ENCODE results near the gene RAB7A. TPM values are rescaled to one million over a fixed set of nuclear protein-coding genes. Genes with fewer than 3 reads are reported as not detected.

Gene RAB7A
- total RNA-seq, 2 experiments from 2014 or later: 222 to 228 TPM

DNA sequence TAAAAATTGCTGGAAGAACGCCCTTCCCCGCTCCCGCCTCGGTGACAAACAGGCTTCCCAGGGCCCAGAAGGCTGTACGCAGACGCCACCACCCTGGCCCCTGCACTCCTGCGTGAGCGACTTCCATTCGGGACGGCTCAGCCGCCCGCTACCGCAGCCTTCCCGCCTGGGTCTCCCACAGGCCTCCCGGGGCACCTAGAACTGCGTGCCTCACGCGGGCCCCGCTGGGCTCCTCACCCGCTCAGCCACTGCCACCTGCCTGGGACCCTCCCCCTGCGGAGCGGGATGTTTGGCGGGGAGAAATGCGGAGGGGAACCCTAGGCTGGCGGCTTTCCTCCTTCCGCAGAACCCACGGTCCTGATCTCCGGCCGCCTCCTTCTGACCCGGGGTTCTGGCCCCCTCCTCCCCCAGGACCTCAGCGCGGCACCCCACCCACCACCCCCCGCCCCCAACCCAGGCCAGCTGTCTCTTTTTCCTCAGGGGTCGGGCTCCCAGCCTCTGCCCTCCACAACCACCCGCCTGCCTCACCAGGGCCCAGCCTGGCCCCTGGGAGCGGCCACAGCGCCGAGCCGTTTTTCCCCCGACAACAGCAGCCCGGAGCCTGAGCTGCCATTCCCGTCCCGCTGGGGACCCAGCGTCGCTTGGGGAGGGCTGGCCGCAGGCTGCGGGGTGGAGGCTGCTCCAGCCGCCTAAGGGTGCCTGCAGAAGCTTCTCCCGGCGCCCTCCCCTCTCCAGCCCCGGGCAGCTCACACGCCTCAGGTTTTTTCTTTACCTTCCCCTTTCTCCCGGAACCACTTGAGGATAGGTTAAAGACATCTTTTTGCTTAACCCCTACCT lies 27.6 kb upstream of the RAB7A start:
- Mint-ChIP-seq H3K9me3 (no peaks in the 10 kb centered on the region), H3K27ac (no peak overlapping the region), H3K36me3 (ENCODE audit: low read depth) (no peaks in the 10 kb centered on the region), H3K4me1 (ENCODE audit: low read depth) (peaks cover 2% of the 10 kb centered on the region), H3K27me3 (ENCODE audit: low read depth) (no peaks in the 10 kb centered on the region), H3K4me3 (peak overlapping the region; percentile 65)
- peak; percentile 32 for DNase-seq
- CTCF ChIA-PET: no interaction called here
- intact Hi-C loops (cut with micrococcal nuclease): loop anchor here (1.0 kb wide), 1 partner anchor 28 kb away; the partner anchor contains the start of gene RAB7A

DNA sequence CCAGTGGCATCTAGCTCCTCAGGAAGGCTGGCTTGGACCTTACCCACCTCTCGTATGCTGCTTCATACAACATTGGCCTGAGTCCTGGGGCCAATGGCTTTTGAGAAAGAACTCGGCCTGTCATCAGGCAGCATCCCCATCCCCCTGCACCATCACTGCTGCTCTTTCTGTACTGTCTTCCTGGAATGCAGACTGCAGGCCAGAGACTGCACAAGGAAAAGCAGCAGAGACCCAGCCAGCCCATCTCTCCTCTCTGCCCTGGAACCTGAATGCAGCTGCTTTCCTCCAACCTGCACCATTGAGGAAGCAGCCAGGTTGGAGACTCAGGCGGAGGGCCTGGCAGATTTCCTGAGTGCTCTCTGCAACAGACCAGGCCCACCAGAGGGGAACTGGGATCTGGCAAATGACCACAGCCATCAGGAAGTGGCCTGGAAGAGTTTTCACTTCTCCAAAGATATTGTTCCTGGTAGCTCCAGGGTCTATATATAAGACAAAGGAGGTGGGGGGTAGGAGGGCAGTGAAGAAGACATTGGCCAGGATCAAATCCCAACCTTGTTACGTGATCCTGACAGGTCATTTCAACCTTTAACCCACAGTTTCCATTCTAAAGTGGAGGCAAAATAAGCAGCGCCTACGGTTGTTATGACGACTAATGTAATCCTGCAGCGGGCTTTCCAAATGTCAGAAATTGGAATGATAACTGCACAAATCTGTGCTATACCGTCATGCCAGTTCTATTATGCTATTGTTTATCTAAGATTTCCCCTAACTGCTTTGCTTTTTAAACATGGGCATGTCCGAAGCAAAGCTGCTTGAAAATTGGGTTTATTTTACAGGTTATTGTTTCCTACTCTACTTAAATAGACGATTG lies 24.4 kb upstream of the RAB7A start:
- Mint-ChIP-seq H3K4me1 (ENCODE audit: low read depth) (peaks cover 2% of the 10 kb centered on the region), H3K9me3 (no peaks in the 10 kb centered on the region), H3K36me3 (ENCODE audit: low read depth) (no peaks in the 10 kb centered on the region), H3K27ac (no peak overlapping the region), H3K4me3 (no peak overlapping the region), H3K27me3 (ENCODE audit: low read depth) (no peaks in the 10 kb centered on the region)
- DNase-seq: no peak
- intact Hi-C loops (cut with micrococcal nuclease): no loop called here
- CTCF ChIA-PET: interaction anchor here (1.3 to 1.5 kb wide), 2 partner anchors 14 to 144 kb away, joined by 3 to 4 read pairs; no protein-coding TSS in a partner anchor

DNA sequence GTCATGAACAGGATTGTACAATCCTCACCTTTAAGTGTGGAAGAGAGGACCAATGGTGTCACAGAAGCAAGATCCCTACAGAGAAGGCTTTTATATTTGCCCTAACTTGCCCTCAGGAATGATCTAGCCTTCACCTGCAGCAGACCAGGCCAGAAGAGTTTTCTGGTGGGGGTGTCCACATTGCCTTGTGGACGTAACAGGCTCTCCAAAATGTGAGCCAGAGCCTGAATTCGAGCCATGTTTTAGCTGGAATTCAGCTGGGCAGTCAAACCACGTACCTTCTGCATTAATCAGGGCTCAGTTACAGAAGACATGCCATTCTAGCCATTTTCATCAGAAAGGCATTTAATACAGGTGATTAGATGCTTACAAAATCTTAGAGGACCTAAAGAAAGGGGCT lies 23.6 kb upstream of the RAB7A start:
- DNase-seq: no peak
- no peaks in the 10 kb centered on the region for H3K27me3 Mint-ChIP-seq (ENCODE audit: low read depth)
- intact Hi-C loops (cut with micrococcal nuclease): no loop called here
- H3K36me3 Mint-ChIP-seq (ENCODE audit: low read depth): no peaks in the 10 kb centered on the region
- H3K4me1 Mint-ChIP-seq (ENCODE audit: low read depth): peaks cover 2% of the 10 kb centered on the region
- CTCF ChIA-PET: interaction anchor here (1.3 kb wide), 1 partner anchor 143 kb away, joined by 4 read pairs; no protein-coding TSS in a partner anchor
- no peak overlapping the region for H3K27ac Mint-ChIP-seq
- no peak overlapping the region for H3K4me3 Mint-ChIP-seq
- H3K9me3 Mint-ChIP-seq: no peaks in the 10 kb centered on the region

DNA sequence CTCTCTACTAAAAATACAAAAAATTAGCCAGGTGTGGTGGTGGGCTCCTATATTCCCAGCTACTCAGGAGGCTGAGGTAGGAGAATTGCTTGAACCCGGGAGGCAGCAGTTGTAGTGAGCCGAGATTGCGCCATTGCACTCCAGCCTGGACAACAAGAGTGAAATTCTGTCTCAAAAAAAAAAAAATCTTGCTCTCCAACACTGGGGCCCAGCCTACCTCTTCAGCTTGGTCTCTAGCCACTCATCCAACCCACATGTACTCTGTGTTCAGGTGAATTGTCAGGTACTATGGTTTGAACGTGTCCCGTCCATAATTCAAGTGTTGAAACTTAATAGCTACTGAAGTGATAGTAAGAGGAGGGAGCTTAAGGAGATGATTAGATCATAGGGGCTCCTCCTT lies 22.4 kb upstream of the RAB7A start:
- Mint-ChIP-seq H3K27ac (no peak overlapping the region), H3K4me3 (no peak overlapping the region), H3K9me3 (no peaks in the 10 kb centered on the region), H3K4me1 (ENCODE audit: low read depth) (no peaks in the 10 kb centered on the region), H3K27me3 (ENCODE audit: low read depth) (no peaks in the 10 kb centered on the region), H3K36me3 (ENCODE audit: low read depth) (no peaks in the 10 kb centered on the region)
- DNase-seq: no peak
- CTCF ChIA-PET: interaction anchor here (0.6 to 1.1 kb wide), 3 partner anchors 23 to 93 kb away, joined by 4 to 5 read pairs (median 4); no protein-coding TSS in a partner anchor
- intact Hi-C loops (cut with micrococcal nuclease): no loop called here

DNA sequence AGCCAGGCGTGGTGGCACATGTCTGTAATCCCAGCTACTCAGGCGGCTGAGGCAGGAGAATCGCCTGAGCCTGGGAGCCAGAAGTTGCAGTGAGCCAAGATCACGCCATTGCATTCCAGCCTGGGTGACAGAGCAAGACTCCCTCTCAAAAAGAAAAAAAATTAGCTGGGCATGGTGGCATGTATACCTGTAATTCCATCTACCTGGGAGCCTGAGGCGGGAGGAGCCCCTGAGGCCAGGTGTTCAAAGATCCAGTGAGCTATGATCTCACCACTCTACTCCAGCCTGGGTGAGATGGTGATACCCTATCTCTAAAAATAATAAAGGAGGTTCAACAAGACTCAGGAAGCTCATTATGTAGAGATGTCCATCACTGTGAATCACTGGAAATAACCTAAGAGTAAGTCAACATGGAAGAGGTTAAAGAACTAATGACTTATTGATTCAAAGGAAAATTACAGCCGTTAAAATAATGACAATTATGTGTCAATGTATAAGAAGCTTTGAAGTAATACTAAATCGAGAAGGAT lies 19.8 kb upstream of the RAB7A start:
- no peak for DNase-seq
- intact Hi-C loops (cut with micrococcal nuclease): no loop called here
- Mint-ChIP-seq H3K9me3 (no peaks in the 10 kb centered on the region), H3K4me3 (no peak overlapping the region), H3K4me1 (ENCODE audit: low read depth) (no peaks in the 10 kb centered on the region), H3K27ac (no peak overlapping the region), H3K27me3 (ENCODE audit: low read depth) (no peaks in the 10 kb centered on the region), H3K36me3 (ENCODE audit: low read depth) (no peaks in the 10 kb centered on the region)
- CTCF ChIA-PET: interaction anchor here (0.6 to 1.0 kb wide), 3 partner anchors 25 to 327 kb away, joined by 3 to 6 read pairs (median 3); no protein-coding TSS in a partner anchor

DNA sequence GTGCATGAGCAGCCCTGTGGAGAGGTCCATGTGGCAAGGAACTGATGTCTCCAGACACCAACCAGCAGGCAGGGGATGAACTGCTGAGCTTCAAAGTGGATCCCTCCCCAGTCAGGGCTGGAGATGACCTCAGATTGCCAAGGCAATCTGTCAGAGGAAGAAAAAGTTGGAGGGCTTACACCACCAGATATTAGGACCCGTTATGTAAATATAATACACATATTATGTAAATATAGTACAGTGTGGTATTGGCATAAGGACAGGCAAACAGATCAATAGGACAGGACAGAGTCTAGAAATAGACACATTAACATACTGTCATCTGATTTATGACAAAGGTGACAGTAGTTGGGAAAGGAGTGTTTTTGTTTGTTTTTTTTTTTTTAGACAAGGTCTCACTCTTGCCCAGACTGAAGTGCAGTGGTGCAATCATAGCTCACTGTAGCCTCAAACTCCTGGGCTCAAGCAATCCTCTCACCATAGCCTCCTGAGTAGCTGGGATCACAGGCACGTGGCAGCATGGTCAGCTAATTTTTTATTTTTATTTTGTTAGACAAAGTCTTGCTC lies 18.0 kb upstream of the RAB7A start:
- CTCF ChIA-PET: interaction anchor here (0.6 to 0.9 kb wide), 2 partner anchors 9 to 503 kb away, joined by 3 to 4 read pairs; no protein-coding TSS in a partner anchor
- H3K27me3 Mint-ChIP-seq (ENCODE audit: low read depth): no peaks in the 10 kb centered on the region
- no peak overlapping the region for H3K4me3 Mint-ChIP-seq
- no peaks in the 10 kb centered on the region for H3K9me3 Mint-ChIP-seq
- H3K4me1 Mint-ChIP-seq (ENCODE audit: low read depth): no peaks in the 10 kb centered on the region
- no peak overlapping the region for H3K27ac Mint-ChIP-seq
- no peak for DNase-seq
- intact Hi-C loops (cut with micrococcal nuclease): no loop called here
- H3K36me3 Mint-ChIP-seq (ENCODE audit: low read depth): no peaks in the 10 kb centered on the region

DNA sequence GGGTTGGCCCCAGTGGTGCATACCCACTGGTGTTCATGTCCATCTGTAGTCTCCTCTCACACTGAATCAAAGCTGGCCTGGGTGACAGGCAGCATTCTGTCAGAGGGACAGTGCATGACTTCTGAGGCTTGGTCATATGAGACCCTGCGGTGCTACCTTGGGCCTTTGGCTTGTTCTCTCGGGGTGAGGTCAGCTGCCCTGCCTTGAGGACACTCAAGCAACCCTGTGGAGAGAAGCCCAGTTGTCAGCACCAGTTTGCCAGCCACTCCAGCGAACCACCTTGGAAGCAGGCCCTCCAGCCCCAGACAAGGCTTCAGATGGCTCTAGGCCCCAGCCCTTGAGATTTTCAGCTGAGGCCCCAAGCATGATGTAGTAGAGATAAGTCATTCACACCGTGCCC lies 16.9 kb upstream of the RAB7A start:
- no peak overlapping the region for H3K4me3 Mint-ChIP-seq
- CTCF ChIA-PET: interaction anchor here (0.9 kb wide), 1 partner anchor 8 kb away, joined by 3 read pairs; no protein-coding TSS in a partner anchor
- H3K27ac Mint-ChIP-seq: no peak overlapping the region
- intact Hi-C loops (cut with micrococcal nuclease): no loop called here
- H3K36me3 Mint-ChIP-seq (ENCODE audit: low read depth): no peaks in the 10 kb centered on the region
- H3K9me3 Mint-ChIP-seq: no peaks in the 10 kb centered on the region
- no peaks in the 10 kb centered on the region for H3K4me1 Mint-ChIP-seq (ENCODE audit: low read depth)
- no peaks in the 10 kb centered on the region for H3K27me3 Mint-ChIP-seq (ENCODE audit: low read depth)
- no peak for DNase-seq

DNA sequence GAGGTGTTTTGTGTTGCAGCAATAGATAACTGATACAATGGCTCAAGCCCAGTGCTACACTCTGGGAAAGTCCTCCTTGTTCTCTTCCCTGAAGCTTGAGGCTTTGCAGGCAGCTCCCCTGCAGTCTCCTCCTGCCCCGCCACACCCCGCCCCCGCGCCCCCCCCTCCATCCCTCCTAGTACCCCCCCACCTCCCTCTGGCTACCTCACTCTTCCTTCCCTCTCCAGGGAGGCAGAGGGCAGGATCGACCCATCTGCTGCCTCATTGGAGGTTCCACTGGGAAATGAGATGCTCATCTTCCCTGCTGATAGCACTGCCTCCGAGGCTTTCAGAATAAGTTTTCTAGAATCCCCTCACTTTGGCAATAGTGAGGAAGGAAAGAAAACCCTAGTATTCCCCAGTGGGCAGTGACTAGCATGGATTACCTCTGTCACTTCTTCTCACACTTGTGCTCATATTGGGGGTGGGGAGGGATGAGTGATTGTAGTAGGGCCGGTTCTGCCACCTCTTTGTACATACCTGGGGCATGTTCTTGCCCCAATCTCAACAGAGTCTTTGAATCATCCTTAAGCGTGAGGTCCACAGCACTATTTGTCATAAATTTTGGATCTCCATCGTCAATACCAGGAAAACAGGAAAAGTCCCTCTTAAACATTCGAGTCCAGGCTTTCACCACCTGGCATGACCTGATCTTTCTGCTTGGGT lies 16.3 kb upstream of the RAB7A start:
- DNase-seq: no peak
- CTCF ChIA-PET: no interaction called here
- Mint-ChIP-seq H3K36me3 (ENCODE audit: low read depth) (no peaks in the 10 kb centered on the region), H3K4me1 (ENCODE audit: low read depth) (peaks cover 3% of the 10 kb centered on the region), H3K27me3 (ENCODE audit: low read depth) (no peaks in the 10 kb centered on the region), H3K9me3 (no peaks in the 10 kb centered on the region), H3K4me3 (no peak overlapping the region), H3K27ac (no peak overlapping the region)
- intact Hi-C loops (cut with micrococcal nuclease): no loop called here

DNA sequence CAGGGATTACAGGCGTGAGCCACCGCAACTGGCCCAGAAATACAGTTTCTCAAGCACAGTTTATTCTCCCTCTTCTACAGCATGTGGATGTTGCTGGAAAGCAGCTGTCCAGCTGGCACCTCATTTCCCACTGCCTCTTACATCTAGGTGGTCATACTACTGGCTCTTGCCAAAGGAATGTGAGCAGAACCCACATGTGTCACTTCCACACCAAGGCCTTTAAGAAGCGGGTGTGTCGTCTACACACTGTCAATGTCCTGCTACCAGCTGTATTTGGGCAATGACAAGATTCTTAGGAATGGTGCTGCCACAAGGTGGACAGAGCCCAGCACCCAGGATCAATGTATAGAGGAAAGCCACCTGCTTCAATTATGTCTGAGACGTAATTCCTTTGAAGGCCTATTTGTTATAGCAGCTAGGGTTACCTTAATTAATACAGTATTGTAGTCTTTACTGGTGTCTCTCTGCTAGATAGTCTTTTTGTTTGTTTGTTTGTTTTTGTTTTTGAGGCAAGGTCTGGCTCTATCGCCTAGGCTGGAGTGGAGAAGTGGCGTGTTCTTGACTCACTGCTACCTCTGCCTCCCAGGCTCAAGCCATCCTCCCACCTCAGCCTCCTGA lies 15.1 kb upstream of the RAB7A start:
- Mint-ChIP-seq H3K27me3 (ENCODE audit: low read depth) (no peaks in the 10 kb centered on the region), H3K9me3 (no peaks in the 10 kb centered on the region), H3K4me3 (no peak overlapping the region), H3K27ac (no peak overlapping the region), H3K36me3 (ENCODE audit: low read depth) (no peaks in the 10 kb centered on the region), H3K4me1 (ENCODE audit: low read depth) (peaks cover 10% of the 10 kb centered on the region)
- CTCF ChIA-PET: interaction anchor here (0.9 to 1.2 kb wide), 3 partner anchors 17 to 135 kb away, joined by 3 to 7 read pairs (median 4); no protein-coding TSS in a partner anchor
- DNase-seq: no peak
- intact Hi-C loops (cut with micrococcal nuclease): no loop called here

DNA sequence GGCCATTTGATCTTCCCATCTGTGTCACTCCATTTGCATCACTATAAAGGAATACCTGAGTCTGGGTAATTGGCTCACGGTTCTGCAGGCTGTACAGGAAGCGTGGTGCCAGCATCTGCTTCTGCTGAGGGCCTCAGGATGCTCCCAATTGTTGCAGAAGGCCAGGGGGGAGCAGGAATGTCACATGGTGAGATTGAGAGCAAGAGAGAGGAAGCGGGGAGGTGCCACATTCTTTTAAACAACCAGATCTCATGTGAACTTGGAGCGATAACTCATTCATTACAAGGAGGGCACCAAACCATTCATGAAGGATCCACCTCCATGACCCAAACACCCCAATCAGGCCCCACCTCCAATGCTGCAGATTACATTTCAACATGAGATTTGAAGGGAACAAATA lies 13.1 kb upstream of the RAB7A start:
- no peak overlapping the region for H3K27ac Mint-ChIP-seq
- CTCF ChIA-PET: no interaction called here

DNA sequence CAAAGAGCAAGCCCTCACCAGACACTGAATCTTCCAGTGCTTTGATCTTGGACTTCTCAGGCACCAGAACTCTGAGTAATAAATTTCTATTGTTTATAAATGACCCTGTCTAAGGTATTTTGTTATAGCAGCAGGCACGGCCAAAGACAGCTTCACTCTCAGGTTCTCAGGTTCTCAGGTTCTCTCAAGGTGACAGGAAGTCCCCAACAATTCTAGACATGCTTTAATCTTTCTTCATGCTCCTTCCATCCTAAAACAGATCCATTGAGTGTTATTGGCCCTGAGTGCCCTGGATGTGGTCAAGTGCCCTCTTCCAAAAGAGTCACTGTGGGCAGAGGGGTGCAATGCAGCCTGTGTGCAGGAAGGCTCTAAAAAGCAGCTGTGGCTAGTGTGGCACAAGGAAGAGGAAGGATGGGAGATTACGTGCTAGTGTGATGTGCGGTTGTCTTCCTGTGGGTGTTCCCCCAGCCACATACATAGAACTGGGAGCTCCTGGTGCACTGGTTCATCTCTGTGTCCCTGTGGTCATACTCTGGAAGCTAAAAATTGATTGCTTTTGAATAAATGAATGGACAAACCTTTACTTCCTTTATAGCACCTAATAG lies 11.0 kb upstream of the RAB7A start:
- no peaks in the 10 kb centered on the region for H3K27me3 Mint-ChIP-seq (ENCODE audit: low read depth)
- CTCF ChIA-PET: interaction anchor here (0.6 to 4.7 kb wide), 10 partner anchors 12 to 294 kb away, joined by 3 to 28 read pairs (median 3); no protein-coding TSS in a partner anchor
- intact Hi-C loops (cut with micrococcal nuclease): loop anchor here (1.0 to 2.0 kb wide), 2 partner anchors 34 to 79 kb away; no protein-coding TSS in a partner anchor
- peaks cover 22% of the 10 kb centered on the region for H3K4me1 Mint-ChIP-seq (ENCODE audit: low read depth)
- H3K27ac Mint-ChIP-seq: peak overlapping the region; percentile 71
- H3K4me3 Mint-ChIP-seq: no peak overlapping the region
- peak; percentile 68 for DNase-seq
- H3K9me3 Mint-ChIP-seq: no peaks in the 10 kb centered on the region
- no peaks in the 10 kb centered on the region for H3K36me3 Mint-ChIP-seq (ENCODE audit: low read depth)

More for the DNA sequence above, 13.1 kb upstream of the RAB7A start:
- intact Hi-C loops (cut with micrococcal nuclease): no loop called here
- no peak overlapping the region for H3K4me3 Mint-ChIP-seq
- no peak for DNase-seq
- peaks cover 11% of the 10 kb centered on the region for H3K4me1 Mint-ChIP-seq (ENCODE audit: low read depth)
- no peaks in the 10 kb centered on the region for H3K27me3 Mint-ChIP-seq (ENCODE audit: low read depth)
- no peaks in the 10 kb centered on the region for H3K9me3 Mint-ChIP-seq
- H3K36me3 Mint-ChIP-seq (ENCODE audit: low read depth): no peaks in the 10 kb centered on the region

Data from activated naive CD4-positive, alpha-beta T cell treated with anti-CD3 and anti-CD28 coated beads for 36 hours (primary cell).